ENCODE results near the gene CEP295NL. TPM values are rescaled to one million over a fixed set of nuclear protein-coding genes. Genes with fewer than 3 reads are reported as not detected.

CEP295NL gene
- total RNA-seq, 1 donor from 2014 or later = 1.6 TPM

GRCh38 chr17:78895322-78895721 lies 7.7 kb downstream of the CEP295NL start:
- peaks cover 98% of the 10 kb centered on the region for H4K20me1 ChIP-seq (ENCODE audit: insufficient read depth, low read length)
- no peak for FAIRE-seq
- Mint-ChIP-seq H3K9me3 (ENCODE audit: unreplicated experiment) (no peaks in the 10 kb centered on the region), H3K27me3 (ENCODE audit: low read depth, unreplicated experiment) (no peaks in the 10 kb centered on the region), H3K27ac (ENCODE audit: unreplicated experiment) (no peak overlapping the region), H3K4me1 (ENCODE audit: low read depth, unreplicated experiment) (peaks cover 9% of the 10 kb centered on the region), H3K4me3 (ENCODE audit: unreplicated experiment) (no peak overlapping the region), H3K36me3 (ENCODE audit: low read depth, unreplicated experiment) (peaks cover 18% of the 10 kb centered on the region)
- no peak overlapping the region for H3K9ac ChIP-seq (ENCODE audit: low read length)
- H3K4me2 ChIP-seq (ENCODE audit: low read length) = peak overlapping the region; percentile 18
- no peaks in the 10 kb centered on the region for H3K9me3 ChIP-seq (ENCODE audit: insufficient read depth, low read depth, low read length)
- peaks cover 4% of the 10 kb centered on the region for H3K4me1 ChIP-seq (ENCODE audit: insufficient read depth, low read length)
- H3K27me3 ChIP-seq (ENCODE audit: insufficient read depth, low read length) = no peaks in the 10 kb centered on the region
- H3K36me3 ChIP-seq (ENCODE audit: insufficient read depth, low read length) = no peaks in the 10 kb centered on the region
- H3K79me2 ChIP-seq (ENCODE audit: insufficient read depth, low read length) = peaks cover 100% of the 10 kb centered on the region
- no peak overlapping the region for H3K4me3 ChIP-seq (ENCODE audit: insufficient read depth, low read depth, low read length)
- no peak overlapping the region for H2AFZ ChIP-seq (ENCODE audit: low read depth, low read length)
- no peak overlapping the region for H3K27ac ChIP-seq (ENCODE audit: low read depth, low read length)
- no peak for DNase-seq (ENCODE audit: low read depth)
- no peak for TF ChIP-seq EZH2 (IDR thresholded peaks at IDR 0.05; ENCODE audit: insufficient read depth, low read length)
- TF ChIP-seq, protein P1, sequence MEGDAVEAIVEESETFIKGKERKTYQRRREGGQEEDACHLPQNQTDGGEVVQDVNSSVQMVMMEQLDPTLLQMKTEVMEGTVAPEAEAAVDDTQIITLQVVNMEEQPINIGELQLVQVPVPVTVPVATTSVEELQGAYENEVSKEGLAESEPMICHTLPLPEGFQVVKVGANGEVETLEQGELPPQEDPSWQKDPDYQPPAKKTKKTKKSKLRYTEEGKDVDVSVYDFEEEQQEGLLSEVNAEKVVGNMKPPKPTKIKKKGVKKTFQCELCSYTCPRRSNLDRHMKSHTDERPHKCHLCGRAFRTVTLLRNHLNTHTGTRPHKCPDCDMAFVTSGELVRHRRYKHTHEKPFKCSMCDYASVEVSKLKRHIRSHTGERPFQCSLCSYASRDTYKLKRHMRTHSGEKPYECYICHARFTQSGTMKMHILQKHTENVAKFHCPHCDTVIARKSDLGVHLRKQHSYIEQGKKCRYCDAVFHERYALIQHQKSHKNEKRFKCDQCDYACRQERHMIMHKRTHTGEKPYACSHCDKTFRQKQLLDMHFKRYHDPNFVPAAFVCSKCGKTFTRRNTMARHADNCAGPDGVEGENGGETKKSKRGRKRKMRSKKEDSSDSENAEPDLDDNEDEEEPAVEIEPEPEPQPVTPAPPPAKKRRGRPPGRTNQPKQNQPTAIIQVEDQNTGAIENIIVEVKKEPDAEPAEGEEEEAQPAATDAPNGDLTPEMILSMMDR (IDR thresholded peaks at IDR 0.05; ENCODE audit: insufficient read depth, low read depth, low read length) = no peak

- H3K79me2 ChIP-seq (ENCODE audit: insufficient read depth, low read length) = peaks cover 98% of the 10 kb centered on the region
- Mint-ChIP-seq H3K4me3 (ENCODE audit: unreplicated experiment) (no peak overlapping the region), H3K9me3 (ENCODE audit: unreplicated experiment) (no peaks in the 10 kb centered on the region), H3K36me3 (ENCODE audit: low read depth, unreplicated experiment) (peaks cover 18% of the 10 kb centered on the region), H3K27ac (ENCODE audit: unreplicated experiment) (no peak overlapping the region), H3K4me1 (ENCODE audit: low read depth, unreplicated experiment) (peaks cover 3% of the 10 kb centered on the region), H3K27me3 (ENCODE audit: low read depth, unreplicated experiment) (no peaks in the 10 kb centered on the region)
- H4K20me1 ChIP-seq (ENCODE audit: insufficient read depth, low read length) = peaks cover 97% of the 10 kb centered on the region
- no peaks in the 10 kb centered on the region for H3K36me3 ChIP-seq (ENCODE audit: insufficient read depth, low read length)
- H3K4me2 ChIP-seq (ENCODE audit: low read length) = no peak overlapping the region
- no peak overlapping the region for H3K27ac ChIP-seq (ENCODE audit: low read depth, low read length)
- no peaks in the 10 kb centered on the region for H3K27me3 ChIP-seq (ENCODE audit: insufficient read depth, low read length)
- no peak overlapping the region for H3K4me3 ChIP-seq (ENCODE audit: insufficient read depth, low read depth, low read length)
- no peak for TF ChIP-seq EZH2 (IDR thresholded peaks at IDR 0.05; ENCODE audit: insufficient read depth, low read length)
- TF ChIP-seq, protein P1 (IDR thresholded peaks at IDR 0.05; ENCODE audit: insufficient read depth, low read depth, low read length) = no peak
- DNase-seq (ENCODE audit: low read depth) (no peak), FAIRE-seq (no peak)
- peaks cover 4% of the 10 kb centered on the region for H3K4me1 ChIP-seq (ENCODE audit: insufficient read depth, low read length)
- H3K9me3 ChIP-seq (ENCODE audit: insufficient read depth, low read depth, low read length) = no peaks in the 10 kb centered on the region
- no peak overlapping the region for H2AFZ ChIP-seq (ENCODE audit: low read depth, low read length)
- H3K9ac ChIP-seq (ENCODE audit: low read length) = no peak overlapping the region
These were observed 9.3 kb downstream of the CEP295NL start for GRCh38 chr17:78893684-78894083.

DNA sequence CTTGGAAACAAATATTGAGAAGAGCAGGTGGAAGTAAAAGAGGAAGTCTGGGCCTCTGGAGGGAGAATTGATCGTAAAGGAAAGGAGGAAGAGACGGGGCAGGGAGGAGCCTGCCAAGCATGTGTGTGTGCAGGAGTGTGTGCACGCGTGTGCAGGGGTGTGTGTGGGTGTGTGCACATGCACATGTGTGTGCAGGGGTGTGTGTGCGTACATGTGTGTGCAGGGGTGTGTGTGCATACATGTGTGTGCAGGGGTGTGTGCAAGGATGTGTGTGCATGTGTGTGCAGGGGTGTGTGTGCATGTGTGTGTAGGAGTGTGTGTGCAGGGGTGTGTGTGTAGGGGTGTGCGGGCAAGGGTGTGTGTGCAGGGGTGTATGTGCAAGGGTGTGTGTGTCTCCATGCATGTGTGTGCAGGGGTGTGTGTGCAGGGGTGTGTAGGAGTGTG lies 10.0 kb downstream of the CEP295NL start:
- TF ChIP-seq, protein P1 (IDR thresholded peaks at IDR 0.05; ENCODE audit: insufficient read depth, low read depth, low read length) = no peak
- TF ChIP-seq EZH2 (IDR thresholded peaks at IDR 0.05; ENCODE audit: insufficient read depth, low read length) = no peak
- H4K20me1 ChIP-seq (ENCODE audit: insufficient read depth, low read length) = peaks cover 95% of the 10 kb centered on the region
- DNase-seq (ENCODE audit: low read depth) (no peak), FAIRE-seq (no peak)
- H3K27ac ChIP-seq (ENCODE audit: low read depth, low read length) = no peak overlapping the region
- peaks cover 4% of the 10 kb centered on the region for H3K4me1 ChIP-seq (ENCODE audit: insufficient read depth, low read length)
- H3K27me3 Mint-ChIP-seq (ENCODE audit: low read depth, unreplicated experiment) = no peaks in the 10 kb centered on the region
- no peak overlapping the region for H2AFZ ChIP-seq (ENCODE audit: low read depth, low read length)
- peaks cover 20% of the 10 kb centered on the region for H3K36me3 Mint-ChIP-seq (ENCODE audit: low read depth, unreplicated experiment)
- H3K79me2 ChIP-seq (ENCODE audit: insufficient read depth, low read length) = peaks cover 97% of the 10 kb centered on the region
- no peak overlapping the region for H3K4me3 Mint-ChIP-seq (ENCODE audit: unreplicated experiment)
- H3K9ac ChIP-seq (ENCODE audit: low read length) = no peak overlapping the region
- H3K27me3 ChIP-seq (ENCODE audit: insufficient read depth, low read length) = no peaks in the 10 kb centered on the region
- peaks cover 3% of the 10 kb centered on the region for H3K4me1 Mint-ChIP-seq (ENCODE audit: low read depth, unreplicated experiment)
- no peak overlapping the region for H3K4me3 ChIP-seq (ENCODE audit: insufficient read depth, low read depth, low read length)
- H3K4me2 ChIP-seq (ENCODE audit: low read length) = no peak overlapping the region
- no peaks in the 10 kb centered on the region for H3K9me3 Mint-ChIP-seq (ENCODE audit: unreplicated experiment)
- H3K36me3 ChIP-seq (ENCODE audit: insufficient read depth, low read length) = no peaks in the 10 kb centered on the region
- H3K27ac Mint-ChIP-seq (ENCODE audit: unreplicated experiment) = no peak overlapping the region
- H3K9me3 ChIP-seq (ENCODE audit: insufficient read depth, low read depth, low read length) = no peaks in the 10 kb centered on the region
